ENCODE data around the gene CYP2U1. TPM values are rescaled to one million over a fixed set of nuclear protein-coding genes. Genes with fewer than 3 reads are reported as not detected.

The CYP2U1 gene
- total and polyA plus RNA-seq, 2 donors (not counting 3 experiments of a cell fraction or from before 2014, with no cell fraction given): 2.9 to 5.8 TPM

DNA sequence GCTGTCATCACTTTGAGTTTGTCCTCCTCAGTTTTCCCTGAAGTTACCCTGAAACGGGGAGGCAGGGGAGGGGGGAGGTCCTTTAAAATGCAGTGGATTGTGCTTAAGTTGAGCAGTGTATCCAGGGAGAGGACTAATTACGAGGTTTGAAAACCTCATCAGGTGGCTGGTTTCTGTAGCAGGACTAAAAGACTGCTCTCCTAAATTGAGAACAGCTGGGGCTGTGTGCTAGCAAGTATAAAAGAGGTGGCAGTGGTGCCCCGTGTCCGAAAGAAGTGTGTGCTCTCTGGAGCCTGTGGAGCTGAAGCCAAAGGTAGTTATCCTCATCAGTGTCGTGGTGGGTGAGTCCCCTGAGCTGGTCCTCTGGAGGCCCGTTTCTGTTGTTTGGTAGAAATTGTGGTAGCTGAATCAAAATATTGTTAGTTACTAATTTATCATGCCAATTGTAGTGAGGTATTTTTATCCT is 37.2 kb upstream of the CYP2U1 start:
- Histone ChIP-seq H3K79me2 (ENCODE audit: control insufficient read depth, insufficient read depth, low read length) (peaks cover 15% of the 10 kb centered on the region), H3K9me3 (replicated peaks; ENCODE audit: control insufficient read depth, insufficient read depth, low read length) (no peaks in the 10 kb centered on the region), H3K27ac (ENCODE audit: insufficient read depth, low read depth, low read length) (no peak overlapping the region), H3K9ac (replicated peaks; ENCODE audit: extremely low read depth, insufficient read depth, low read length) (no peak overlapping the region), H3K9me1 (replicated peaks; ENCODE audit: control insufficient read depth, extremely low read depth, insufficient read depth, low read length) (no peaks in the 10 kb centered on the region), H3K4me2 (ENCODE audit: insufficient read depth, low read length) (no peak overlapping the region), H3K4me3 (replicated peaks in 1 of 3; ENCODE audit: insufficient read depth in 1 of 3, low read depth in 1 of 3, low read length in 3 of 3) (no peak overlapping the region), H3K4me1 (ENCODE audit: control insufficient read depth, extremely low read depth, insufficient read depth, low read length) (peaks cover 34% of the 10 kb centered on the region), H4K20me1 (replicated peaks; ENCODE audit: control insufficient read depth, extremely low read depth, insufficient read depth, low read length) (no peaks in the 10 kb centered on the region), H2AFZ (ENCODE audit: low read depth, low read length) (no peak overlapping the region), H3K27me3 (ENCODE audit: control insufficient read depth in 2 of 2, insufficient read depth in 2 of 2, low read length in 2 of 2) (no peaks in the 10 kb centered on the region), H3K36me3 (ENCODE audit: control insufficient read depth in 2 of 2, extremely low read depth in 1 of 2, insufficient read depth in 2 of 2, low read length in 2 of 2) (no peaks in the 10 kb centered on the region)
- no peak for TF ChIP-seq MYC (IDR thresholded peaks at IDR 0.05; ENCODE audit: low read depth, low read length)
- no peak for TF ChIP-seq GATA2 (IDR thresholded peaks at IDR 0.05; ENCODE audit: insufficient read depth, insufficient read length, low read depth, low read length)
- TF ChIP-seq POLR2AphosphoS5 (IDR thresholded peaks at IDR 0.05; ENCODE audit: insufficient read depth, low read depth, low read length): no peak
- TF ChIP-seq POLR2A (IDR thresholded peaks at IDR 0.05; ENCODE audit: low read depth, low read length): no peak
- no peak for TF ChIP-seq MAX (IDR thresholded peaks at IDR 0.05; ENCODE audit: insufficient read depth, insufficient read length)
- no peak for TF ChIP-seq EZH2 (IDR thresholded peaks at IDR 0.05; ENCODE audit: borderline replicate concordance, low read depth, low read length, severe bottlenecking)
- TF ChIP-seq CTCF (IDR thresholded peaks at IDR 0.05; ENCODE audit: extremely low read depth in 1 of 2, insufficient read depth in 1 of 2, low read depth in 1 of 2, low read length in 2 of 2): no peak
- no peak for TF ChIP-seq FOS (IDR thresholded peaks at IDR 0.05; ENCODE audit: borderline replicate concordance, insufficient read depth, low read length)
- TF ChIP-seq JUN (IDR thresholded peaks at IDR 0.05; ENCODE audit: borderline replicate concordance, insufficient read depth, insufficient read length, low read depth): no peak
- ChIA-PET CTCF (interaction anchor here (0.9 to 2.9 kb wide), 5 partner anchors 8 to 70 kb away, joined by 3 to 12 read pairs (median 7); partner anchors contain the start of gene SGMS2), POLR2A (interaction anchor here (2.5 kb wide), 1 partner anchor 70 kb away, joined by 9 read pairs; the partner anchor contains the start of gene SGMS2)
- dilution Hi-C loops (cut with MboI; ENCODE audit: extremely low pct_ligation_motif_present, low sequenced_read_pairs): no loop called here
- FAIRE-seq (no peak), DNase-seq (ENCODE audit: low read depth, low spot score) (no peak)
- intact Hi-C loops (cut with micrococcal nuclease): loop anchor here (10.0 kb wide), 1 partner anchor 769 kb away; no protein-coding TSS in a partner anchor
- BruUV-seq (replicated peaks): no TSS peak
